K562 (cell line): ENCODE measurements around the gene ZNF597. TPM values are rescaled to one million over a fixed set of nuclear protein-coding genes. Genes with fewer than 3 reads are reported as not detected.

Source experiments
- BDP1 ChIP-seq: IDR thresholded peaks from 3 replicates; pipeline ENCODE4 v1.6.1; 2011; ENCODE audit not compliant: insufficient read length, insufficient read depth
- CEBPB ChIP-seq: fragments of 450-650 bp; IDR thresholded peaks from 2 replicates; pipeline ENCODE4 v1.6.1; 2016; ENCODE audit warnings: missing genetic modification characterization, missing compliant biosample characterization
- CTCF ChIP-seq, 3 experiments: IDR thresholded peaks in 2 of 3; conservative IDR thresholded peaks in 1 of 3; 2 replicates each; pipeline ENCODE4 v1.5.1; 2011 to 2012; ENCODE audit warnings: low read length in 3 of 3, mild to moderate bottlenecking in 3 of 3, control low read depth in 2 of 3, improper control_type of control experiment in 1 of 3, inconsistent platforms in 1 of 3, low read depth in 1 of 3, mixed read lengths in 1 of 3, moderate library complexity in 1 of 3; ENCODE audit not compliant: insufficient read depth in 2 of 3
- ELK1 ChIP-seq: sonication (generic); formaldehyde crosslinking; IDR thresholded peaks from 2 replicates; pipeline ENCODE4 v1.8.1; 2022; ENCODE audit warnings: missing genetic modification reagents
- EP300 ChIP-seq: IDR thresholded peaks from 2 replicates; pipeline ENCODE4 v1.6.1; 2012; ENCODE audit warnings: low read length, improper control_type of control experiment
- FOXP1 ChIP-seq: sonication (generic); formaldehyde crosslinking; IDR thresholded peaks from 2 replicates; pipeline ENCODE4 v1.8.0; 2022; ENCODE audit warnings: mild to moderate bottlenecking, missing genetic modification reagents
- GABPB1 ChIP-seq: sonication (generic); formaldehyde crosslinking; IDR thresholded peaks from 2 replicates; pipeline ENCODE4 v1.8.0; 2022; ENCODE audit warnings: mild to moderate bottlenecking, missing genetic modification reagents
- GTF2E2 ChIP-seq: fragments of 200-800 bp; sonication (Bioruptor generic); IDR thresholded peaks from 2 replicates; pipeline ENCODE4 v1.6.1; 2016; ENCODE audit warnings: missing genetic modification characterization, missing compliant biosample characterization
- HMG20B ChIP-seq: fragments of 250-450 bp; sonication (Bioruptor Pico); IDR thresholded peaks from 2 replicates; pipeline ENCODE4 v1.5.0; 2021; ENCODE audit warnings: mild to moderate bottlenecking
- KDM1A ChIP-seq, 2 experiments: fragments of 450-650 bp; IDR thresholded peaks; 2 replicates each; pipeline ENCODE4 v1.6.1; 2016; ENCODE audit warnings: mild to moderate bottlenecking in 2 of 2
- MNT ChIP-seq, 2 experiments: fragments of 450-650 bp; conservative IDR thresholded peaks; 2 replicates each; pipeline ENCODE4 v1.6.1; 2017; ENCODE audit warnings: mild to moderate bottlenecking in 2 of 2, moderate library complexity in 2 of 2
- NCOR1 ChIP-seq: fragments of 450-650 bp; IDR thresholded peaks from 2 replicates; pipeline ENCODE4 v1.6.1; 2016; ENCODE audit warnings: mild to moderate bottlenecking, moderate library complexity
- NRF1 ChIP-seq, 2 experiments: fragments of 450-650 bp; IDR thresholded peaks in 1 of 2; conservative IDR thresholded peaks in 1 of 2; 2 replicates each; pipeline ENCODE4 v1.6.1; 2014; ENCODE audit warnings: mild to moderate bottlenecking in 2 of 2
- RAD51 ChIP-seq: fragments of 450-650 bp; IDR thresholded peaks from 2 replicates; pipeline ENCODE4 v1.7.1; 2016; ENCODE audit warnings: low read depth, mild to moderate bottlenecking, borderline replicate concordance
- SLC30A9 ChIP-seq: fragments of 250-450 bp; sonication (Bioruptor Pico); IDR thresholded peaks from 2 replicates; pipeline ENCODE4 v1.8.0; 2022; ENCODE audit warnings: mild to moderate bottlenecking, moderate library complexity
- SMARCE1 ChIP-seq: fragments of 450-650 bp; IDR thresholded peaks from 2 replicates; pipeline ENCODE4 v1.7.1; 2016; ENCODE audit warnings: mild to moderate bottlenecking
- SREBF2 ChIP-seq: sonication (generic); formaldehyde crosslinking; IDR thresholded peaks from 2 replicates; pipeline ENCODE4 v1.4.0; 2020; ENCODE audit warnings: mild to moderate bottlenecking, missing genetic modification reagents
- WHSC1 ChIP-seq: IDR thresholded peaks from one replicate; pipeline ENCODE4 v1.6.1; 2012; ENCODE audit warnings: low read length, control low read depth, inconsistent platforms
- ZBTB26 ChIP-seq: fragments of 450-650 bp; formaldehyde crosslinking; IDR thresholded peaks from 2 replicates; pipeline ENCODE4 v1.4.0; 2022; ENCODE audit warnings: missing genetic modification characterization
- ZFP36 ChIP-seq: fragments of 150-350 bp; IDR thresholded peaks from 2 replicates; pipeline ENCODE4 v1.6.1; 2018; ENCODE audit warnings: low read length, low read depth; ENCODE audit not compliant: partially characterized antibody
- ZNF175 ChIP-seq: fragments of 200-800 bp; sonication (Bioruptor generic); IDR thresholded peaks from 2 replicates; pipeline ENCODE4 v1.6.1; 2016; ENCODE audit warnings: low read depth, mild to moderate bottlenecking, missing genetic modification characterization, missing compliant biosample characterization
- ZNF280A ChIP-seq: fragments of 450-650 bp; IDR thresholded peaks from 2 replicates; pipeline ENCODE4 v1.6.1; 2018; ENCODE audit warnings: mild to moderate bottlenecking, low read depth; ENCODE audit not compliant: partially characterized antibody
- ZNF384 ChIP-seq: IDR thresholded peaks from 2 replicates; pipeline ENCODE4 v1.6.1; 2012; ENCODE audit warnings: low read depth, low read length, improper control_type of control experiment
- ZNF561 ChIP-seq: fragments of 450-650 bp; formaldehyde crosslinking; conservative IDR thresholded peaks from 2 replicates; pipeline ENCODE4 v1.4.0; 2020; ENCODE audit warnings: mild to moderate bottlenecking, moderate library complexity
- polyA plus RNA-seq, 8 experiments: library from polyadenylated mRNA; depleted of rRNA in 4 of 8; stranded (reverse) in 5 of 8; unstranded in 3 of 8; fragments of >200 nt; fragmentation: Nextera tagmentation in 2 of 8; fragmentation: Illumina TruSeq in 1 of 8; extraction: Ambion mirVana in 2 of 8; extraction: Trizol in 1 of 8; gene quantifications; 2 replicates each; pipeline versions ENCODE4 v1.2.1 to v1.2.3, GENCODE V29; 2011 to 2014; ENCODE audit warnings: inconsistent platforms in 1 of 8, missing spikeins in 1 of 8
- total RNA-seq, 7 experiments: library from RNA; depleted of rRNA in 6 of 7; stranded (reverse); fragments of >200 nt in 6 of 7; fragmentation: Illumina TruSeq in 2 of 7; extraction: Trizol in 2 of 7; gene quantifications; 2 replicates each; pipeline versions ENCODE4 v1.2.1 to v1.2.3, GENCODE V29; 2011 to 2021; ENCODE audit warnings: low replicate concordance in 1 of 7

Gene ZNF597
- total and polyA plus RNA-seq, 9 of the 15 experiments (the other 6 are each of a cell fraction or from before 2014, with no cell fraction given), result 0.14 to 0.68 (median 0.42) TPM

- no peak for TF ChIP-seq CTCF (IDR thresholded peaks at IDR 0.05 in 2 of 3, conservative IDR thresholded peaks at IDR 0.05 in 1 of 3; ENCODE audit: insufficient read depth in 2 of 3, low read depth in 1 of 3, low read length in 3 of 3)
- TF ChIP-seq NRF1 (conservative IDR thresholded peaks at IDR 0.05 in 1 of 2, IDR thresholded peaks at IDR 0.05 in 1 of 2), result no peak
- TF ChIP-seq WHSC1, result no peak
- no peak for TF ChIP-seq GTF2E2 (tag)
- TF ChIP-seq ZFP36, result no peak
- no peak for TF ChIP-seq ELK1 (CRISPR knock-in tag)
- no peak for TF ChIP-seq SLC30A9 (CRISPR knock-in tag)
- no peak for TF ChIP-seq HMG20B (CRISPR knock-in tag)
- TF ChIP-seq ZNF561 (CRISPR knock-in tag), result no peak
- TF ChIP-seq ZNF280A, result no peak
- no peak for TF ChIP-seq ZNF175 (CRISPR knock-in tag)
- TF ChIP-seq BDP1, result no peak
- TF ChIP-seq SREBF2 (CRISPR knock-in tag), result no peak
- TF ChIP-seq KDM1A (IDR thresholded peaks at IDR 0.05), result peak; percentile 58 to 78; a peak in 3 of 4 replicates
- TF ChIP-seq EP300, result peak; percentile 94
- TF ChIP-seq FOXP1 (CRISPR knock-in tag), result no peak
- TF ChIP-seq ZBTB26 (CRISPR knock-in tag), result no peak
- 0 out of 4 replicates have a peak, but pooled peaks of 1 of the 2 experiments have one; percentile 6 for TF ChIP-seq MNT (conservative IDR thresholded peaks at IDR 0.05)
- no peak for TF ChIP-seq RAD51
- no peak for TF ChIP-seq GABPB1 (CRISPR knock-in tag)
- TF ChIP-seq NCOR1, result peak; percentile 87
- peak; percentile 95 for TF ChIP-seq SMARCE1
- no peak for TF ChIP-seq ZNF384
- no peak for TF ChIP-seq CEBPB (tag)
These were observed 55.0 kb downstream of the ZNF597 start (continued) for GRCh38 chr16:3388325-3388724.
